DLD1 (cell line): ENCODE measurements around the gene LPP.

Source experiments
- in situ Hi-C: cut with HindIII; loops from 2 replicates; pipeline ENCODE4 v1.10.0; 2017; ENCODE audit warnings: low sequenced_read_pairs

LPP gene

DNA sequence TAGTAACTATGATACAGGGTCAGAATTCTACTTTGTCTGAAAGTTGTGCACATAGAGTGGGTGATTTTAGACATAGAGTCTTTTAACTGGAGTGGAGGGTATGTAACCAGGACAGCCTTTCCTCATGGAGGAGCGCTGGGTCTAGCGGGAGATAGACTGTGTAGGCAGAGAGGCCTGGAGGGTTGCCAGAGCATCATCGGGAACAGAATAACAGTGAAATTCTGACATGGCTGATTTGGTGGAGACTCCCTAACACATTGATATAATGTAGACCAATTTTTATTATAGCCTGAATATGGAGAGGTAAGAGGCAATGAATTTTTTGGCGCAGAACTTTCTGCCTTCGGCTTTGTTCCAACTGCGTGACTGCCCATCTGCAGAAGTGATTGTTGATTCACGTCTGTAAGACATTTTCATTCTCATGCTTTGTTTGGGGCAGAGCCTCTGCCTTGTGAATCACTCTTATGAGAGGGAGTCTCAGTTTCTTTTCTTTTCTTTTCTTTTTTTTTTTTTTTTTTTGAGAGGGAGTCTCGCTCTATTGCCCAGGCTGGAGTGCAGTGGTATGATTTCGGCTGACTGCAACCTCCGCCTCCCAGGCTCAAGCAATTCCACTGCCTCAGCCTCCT lies 16.0 kb downstream of the LPP start:
- in situ Hi-C loops = no loop called here

DNA sequence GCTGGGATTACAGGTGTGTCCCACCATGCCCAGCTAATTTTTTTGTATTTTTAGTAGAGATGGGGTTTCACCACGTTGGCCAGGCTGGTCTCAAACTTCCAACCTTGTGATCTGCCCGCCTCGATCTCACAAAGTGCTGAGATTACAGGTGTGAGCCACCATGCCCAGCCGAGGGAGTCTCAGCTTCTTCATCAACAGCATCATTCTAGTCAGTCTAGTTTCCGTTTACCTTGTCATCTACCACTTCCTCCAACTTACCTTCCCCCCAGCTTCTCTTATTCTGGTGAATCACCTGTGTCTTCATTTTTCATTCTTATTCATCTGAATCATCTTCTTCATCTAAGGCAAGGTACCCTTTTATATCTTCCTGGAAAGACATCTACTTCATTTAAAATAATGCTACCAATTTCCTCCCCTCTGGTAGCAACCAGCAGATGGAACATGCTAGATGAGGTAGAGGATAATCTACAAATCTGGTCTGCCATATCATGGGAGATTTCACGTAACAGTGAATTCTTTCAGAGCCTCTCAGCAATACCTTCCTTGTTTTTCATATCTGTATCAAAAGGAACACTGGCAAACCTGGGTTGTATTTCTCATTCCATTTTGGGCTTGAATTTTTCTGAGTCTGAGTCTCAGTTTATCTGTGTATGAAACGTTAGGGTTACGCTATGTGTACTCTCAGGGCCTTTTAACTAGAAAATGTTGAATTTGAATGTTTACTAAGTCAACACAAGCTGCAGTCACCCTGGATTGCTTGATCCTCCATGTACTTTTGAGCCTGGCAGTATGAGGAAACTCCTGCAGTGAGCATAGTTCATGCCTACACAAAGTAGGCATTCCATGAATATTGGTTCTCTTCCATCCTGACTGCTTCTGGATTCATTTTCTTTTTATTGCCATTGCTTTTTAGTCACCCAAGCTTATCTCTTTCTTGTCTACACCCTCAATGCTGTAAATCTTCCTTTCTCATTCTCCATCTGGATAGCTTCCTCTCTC lies 16.8 kb downstream of the LPP start:
- in situ Hi-C loops = no loop called here

DNA sequence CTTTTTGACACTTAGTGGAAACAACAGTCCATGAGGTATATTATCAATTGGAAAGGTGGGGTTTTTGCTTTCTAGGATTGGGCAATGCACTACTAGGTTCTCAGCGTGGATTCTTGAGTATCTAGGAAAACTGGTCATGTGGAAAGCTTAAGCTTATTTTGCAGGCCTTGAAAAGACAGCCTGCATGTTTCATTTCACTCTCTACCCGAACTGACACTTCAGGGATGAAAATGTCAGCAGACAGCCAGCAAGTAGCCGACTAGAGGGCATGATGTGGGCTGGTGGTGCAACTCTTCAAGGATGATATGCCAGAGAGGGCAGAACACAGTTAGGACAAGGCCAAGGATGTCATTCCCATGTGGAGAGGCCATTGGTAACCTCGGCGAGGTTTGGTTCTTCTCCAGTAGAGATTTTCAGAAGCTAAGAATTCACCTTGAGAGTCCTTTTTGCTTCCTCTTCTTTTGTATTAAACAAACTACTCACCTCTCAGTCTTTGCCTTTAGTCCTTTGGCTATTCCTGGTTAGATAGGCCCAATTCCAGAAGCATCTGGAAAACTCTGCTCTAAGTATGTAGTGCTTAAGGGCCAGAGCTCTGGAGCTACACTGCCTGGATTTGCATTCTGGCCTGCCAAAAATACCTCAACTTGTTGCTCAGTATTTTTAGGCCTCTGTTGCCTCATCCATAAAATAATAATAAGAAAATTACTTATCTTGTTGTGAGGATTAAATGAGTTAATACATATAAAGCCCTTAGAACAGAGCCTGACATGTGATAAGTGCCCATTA lies 17.9 kb downstream of the LPP start:
- in situ Hi-C loops = no loop called here

DNA sequence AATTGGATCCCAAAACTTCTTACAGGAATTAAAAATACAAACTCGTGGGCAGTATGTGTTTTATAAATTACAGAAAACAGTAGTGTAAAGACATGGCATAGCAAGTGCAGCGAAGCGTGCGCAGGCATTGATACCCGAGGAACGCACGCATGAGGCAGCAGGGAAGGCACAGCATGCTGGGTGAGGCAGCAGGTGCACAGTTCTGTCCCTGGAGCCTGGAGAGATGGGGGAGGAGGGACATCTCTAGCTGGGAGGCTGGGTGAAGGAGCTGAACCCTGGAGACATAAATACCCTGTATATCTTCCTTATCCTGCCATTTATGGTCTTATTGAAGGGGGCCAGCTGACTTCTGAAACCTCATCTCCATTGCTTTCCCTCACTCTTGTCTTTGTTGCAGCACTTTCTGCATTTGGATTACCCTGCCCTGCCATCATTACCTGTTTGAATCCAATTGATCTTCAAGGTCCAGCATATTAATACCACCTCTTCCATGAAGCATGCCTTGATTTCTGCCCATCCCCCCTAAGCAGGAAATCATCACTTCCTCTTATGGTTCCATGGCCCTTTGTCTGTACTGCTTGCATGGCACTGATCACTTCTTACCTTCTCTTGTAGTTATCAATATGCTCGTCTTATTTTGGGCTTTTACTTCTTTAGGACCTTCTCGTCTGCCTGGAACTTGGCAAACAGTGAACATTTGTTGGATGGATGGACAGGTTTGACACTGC lies 20.5 kb downstream of the LPP start:
- in situ Hi-C loops = no loop called here

DNA sequence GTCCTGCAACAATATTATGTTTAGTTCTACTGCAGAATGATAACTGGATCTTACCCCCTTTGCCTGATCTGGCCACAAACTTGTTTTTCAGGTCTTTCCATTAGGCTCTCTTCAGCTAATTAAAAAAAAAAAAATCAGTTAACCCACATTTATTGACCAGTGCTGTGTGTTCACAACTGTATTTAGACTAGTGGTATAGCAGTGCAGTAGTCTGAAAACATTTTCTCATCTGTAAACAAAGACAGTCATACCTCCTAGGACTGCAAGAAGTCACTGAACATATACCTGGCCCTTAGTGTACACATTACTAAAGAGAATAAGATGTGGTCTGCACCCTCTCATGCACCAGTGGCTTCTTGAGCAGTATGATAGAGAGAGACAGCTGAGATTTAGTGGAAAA lies 22.5 kb downstream of the LPP start:
- in situ Hi-C loops = no loop called here

DNA sequence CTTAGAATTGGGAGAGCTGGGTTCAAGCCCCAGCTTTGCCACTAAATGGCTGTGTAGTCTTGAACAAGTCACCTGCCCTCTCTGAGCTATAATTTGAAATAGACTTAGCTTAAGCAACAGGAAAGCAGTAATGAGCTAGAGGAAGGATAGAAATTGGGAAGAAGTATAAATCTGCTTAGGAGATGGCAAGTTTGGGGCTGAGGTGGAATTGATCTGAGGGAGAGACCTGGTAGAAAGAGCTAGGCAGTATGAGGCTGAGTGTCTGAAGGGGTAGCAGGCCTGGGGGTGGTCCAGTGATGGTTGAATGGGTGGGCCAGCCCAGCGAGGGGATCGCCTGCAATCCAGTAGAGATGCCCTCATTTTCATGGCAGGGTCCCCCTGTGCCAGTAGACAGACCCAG lies 22.9 kb downstream of the LPP start:
- in situ Hi-C loops = no loop called here

DNA sequence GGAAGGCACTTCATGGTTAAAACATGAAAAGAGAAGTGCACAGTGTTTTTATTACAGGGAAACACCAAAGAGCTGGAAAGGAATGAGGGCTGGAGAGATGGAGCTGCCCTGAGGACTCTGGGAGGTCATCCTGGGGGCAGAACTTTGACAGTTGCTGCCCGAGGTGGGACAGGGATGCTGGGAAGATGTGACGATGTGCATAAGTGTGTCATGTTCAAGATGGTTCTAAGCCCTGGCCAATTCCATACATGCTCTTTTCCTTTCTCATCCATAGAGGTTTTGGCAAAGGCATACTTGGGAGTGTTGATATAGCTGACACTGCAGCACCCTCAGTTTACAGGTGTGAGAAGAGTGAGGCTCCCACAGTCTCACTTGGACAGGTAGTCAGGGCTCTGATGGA lies 23.8 kb downstream of the LPP start:
- in situ Hi-C loops = no loop called here

DNA sequence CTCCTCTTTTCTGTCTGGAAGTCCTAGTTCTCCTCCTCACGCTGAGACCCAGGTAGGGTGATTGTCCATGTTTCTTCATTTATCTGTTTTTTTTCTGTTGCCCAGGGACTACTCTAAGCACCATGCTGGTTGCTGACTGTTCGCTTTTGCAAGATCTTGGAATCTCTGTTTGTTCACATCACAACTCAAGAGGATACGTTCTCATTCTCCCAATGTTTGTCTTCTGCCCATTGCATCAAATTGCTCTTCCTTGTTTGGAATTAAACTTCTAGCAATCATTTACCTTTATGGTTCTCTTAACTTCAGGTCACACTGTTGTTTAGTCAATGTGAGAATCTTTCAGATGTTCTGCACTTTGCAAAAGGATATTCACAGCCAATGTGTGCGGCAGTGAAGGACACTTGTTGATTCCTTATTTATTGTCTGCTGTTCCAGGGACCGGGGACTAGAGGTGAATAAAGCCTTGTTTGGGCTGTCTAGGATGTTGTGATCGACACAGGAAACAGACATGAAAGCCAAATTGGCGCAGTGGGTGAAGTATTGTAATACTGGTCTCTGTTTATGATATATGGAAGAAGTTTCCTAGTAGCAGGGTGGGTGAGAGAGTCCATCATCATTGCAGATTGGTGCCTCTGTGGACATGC lies 24.5 kb downstream of the LPP start:
- in situ Hi-C loops = no loop called here

DNA sequence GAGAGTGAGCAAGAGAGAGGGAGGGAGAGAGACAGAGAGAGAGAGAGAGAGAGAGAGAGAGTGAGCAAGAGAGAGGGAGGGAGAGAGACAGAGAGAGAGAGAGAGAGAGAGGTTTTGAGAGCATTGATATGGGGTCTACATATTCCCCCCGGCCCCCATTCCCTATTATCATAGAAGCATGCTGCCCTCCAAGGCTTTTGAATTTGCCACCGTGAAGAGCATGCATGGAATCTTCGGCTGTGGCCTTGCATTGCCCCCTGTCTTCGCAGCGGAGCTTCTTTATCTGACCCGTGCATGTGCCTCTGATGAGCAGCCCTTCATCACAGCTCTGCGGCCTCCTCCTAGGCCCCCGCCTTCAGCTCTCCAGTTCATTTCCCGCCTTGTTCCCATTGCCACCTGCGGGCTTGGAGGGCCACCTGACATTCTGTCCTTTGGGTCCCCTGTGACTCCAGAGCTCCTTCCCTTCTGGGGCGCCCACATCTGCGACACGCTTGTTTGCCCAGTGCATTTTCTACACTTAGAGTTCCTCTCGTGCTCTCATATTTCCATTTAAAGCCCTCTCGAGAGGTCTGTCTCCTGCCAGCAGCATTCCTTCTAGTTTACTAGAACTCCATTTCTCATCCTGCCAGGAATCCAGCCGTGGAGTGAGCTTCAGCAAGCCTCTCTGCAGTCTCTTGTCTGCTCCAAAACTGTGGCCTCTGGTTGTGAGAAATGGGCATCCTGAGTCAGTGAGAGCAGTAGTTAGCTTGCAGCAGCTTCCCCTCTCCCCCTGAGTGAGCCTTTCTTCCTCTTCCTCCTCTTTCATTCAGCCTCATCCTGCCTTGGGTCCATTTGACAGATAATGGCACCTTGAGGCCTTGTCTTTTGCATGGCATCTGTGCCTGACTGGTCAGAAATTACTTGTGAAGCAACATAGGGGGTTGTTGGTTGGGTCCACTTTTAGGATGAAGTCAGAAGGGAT lies 25.3 kb downstream of the LPP start:
- in situ Hi-C loops = no loop called here

DNA sequence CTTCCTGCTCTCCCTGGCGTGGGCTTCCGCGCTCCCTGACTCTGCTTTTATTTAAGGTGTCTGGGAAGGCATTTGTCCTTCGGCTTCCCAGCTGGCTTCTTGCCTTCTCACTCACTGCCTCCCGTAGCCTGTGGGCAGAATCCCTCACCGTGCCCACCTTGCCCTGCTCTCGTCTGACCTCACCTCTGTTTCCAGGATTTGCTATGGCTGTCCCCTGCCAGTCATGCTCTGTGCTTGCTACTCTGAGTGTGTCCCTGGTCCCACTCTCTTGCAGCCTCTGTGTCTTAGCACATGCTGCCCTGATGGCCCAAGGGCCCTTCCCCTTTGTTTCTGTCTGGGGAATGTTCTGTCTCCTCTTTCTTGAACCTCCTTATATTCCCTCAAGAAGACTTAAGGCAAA lies 26.2 kb downstream of the LPP start:
- in situ Hi-C loops = no loop called here

DNA sequence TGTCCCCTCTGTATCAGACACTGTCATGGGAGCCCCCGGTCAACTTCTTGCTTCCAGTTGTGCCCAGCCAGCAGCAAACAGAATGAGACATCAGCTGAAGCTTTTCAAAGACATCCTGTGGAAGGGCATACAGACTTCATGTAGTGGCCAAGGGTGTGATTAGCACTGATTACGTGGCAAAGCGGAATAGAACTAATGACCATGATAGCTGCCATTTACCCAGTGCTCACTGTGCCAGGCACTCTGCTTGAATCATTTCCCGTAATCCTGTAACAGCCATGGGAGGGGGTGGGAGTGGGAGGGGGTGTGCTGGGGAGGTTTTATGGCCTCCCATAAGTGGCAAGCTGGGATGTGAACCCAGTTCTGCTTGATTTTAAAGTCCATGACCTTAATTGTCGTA lies 29.5 kb downstream of the LPP start:
- in situ Hi-C loops = no loop called here

DNA sequence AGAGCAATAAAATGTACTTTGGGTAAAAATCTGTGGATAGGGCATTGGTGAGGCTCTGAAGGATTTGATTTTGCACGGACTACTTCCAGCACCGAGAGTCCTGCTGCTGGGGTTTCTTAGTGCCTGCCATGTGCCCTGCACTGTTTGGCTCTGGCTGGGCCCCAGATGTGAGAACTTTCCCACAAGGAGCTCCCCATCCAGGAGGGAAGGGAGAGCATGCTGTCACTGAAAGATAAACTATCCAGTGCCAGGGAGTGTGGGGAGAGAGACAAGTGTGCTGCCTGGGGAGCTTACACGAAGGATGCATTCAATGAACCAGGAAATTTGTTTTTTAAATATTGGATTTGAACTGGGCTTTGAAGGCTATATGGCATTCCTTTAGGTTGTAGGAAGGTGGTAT lies 30.2 kb downstream of the LPP start:
- in situ Hi-C loops = no loop called here

DNA sequence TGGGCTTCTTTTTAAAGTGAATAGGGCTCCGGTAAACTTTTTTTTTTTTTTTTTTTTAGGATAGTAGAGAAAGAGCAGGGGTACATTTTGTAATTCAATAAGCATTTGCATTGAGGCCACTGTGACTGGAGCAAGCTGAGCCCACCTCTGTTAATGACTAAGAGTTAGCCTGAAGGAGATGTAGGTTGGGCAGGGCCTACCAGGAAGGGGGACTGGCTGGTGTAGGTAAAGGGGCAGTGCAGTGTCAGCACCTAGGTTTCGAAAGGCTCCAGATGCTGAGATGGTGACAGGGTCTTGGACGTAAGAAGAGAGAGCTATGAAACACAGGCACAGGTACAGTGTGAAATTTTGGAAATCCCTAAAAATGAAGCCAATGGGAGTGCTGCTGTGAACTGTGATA lies 30.7 kb downstream of the LPP start:
- in situ Hi-C loops = no loop called here

DNA sequence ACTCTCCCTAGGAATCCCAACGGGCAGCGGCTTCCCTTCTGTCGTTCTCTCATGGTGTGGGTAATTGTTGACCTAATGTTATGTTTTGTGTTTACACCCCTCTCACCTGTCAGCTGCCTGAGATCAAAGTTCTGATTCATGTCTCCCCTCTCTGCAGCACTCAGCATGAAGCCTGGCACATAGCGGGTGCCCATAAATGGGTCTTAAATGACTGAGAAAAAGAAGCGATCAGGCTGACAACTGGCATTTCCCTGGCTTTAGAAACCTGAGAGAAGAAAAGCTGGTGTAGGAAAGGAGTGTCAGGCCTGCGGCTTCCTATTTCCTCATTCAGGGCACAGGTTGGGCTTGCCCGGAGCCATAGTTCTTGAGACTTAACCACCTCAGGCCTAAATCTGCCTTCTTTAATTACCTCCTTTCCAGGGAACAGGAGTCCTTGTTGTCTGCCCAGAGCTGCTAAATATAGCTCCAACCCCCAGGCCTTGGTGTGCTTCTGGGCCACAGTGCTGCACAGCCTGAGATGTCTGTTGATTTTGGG lies 31.8 kb downstream of the LPP start:
- in situ Hi-C loops = no loop called here

DNA sequence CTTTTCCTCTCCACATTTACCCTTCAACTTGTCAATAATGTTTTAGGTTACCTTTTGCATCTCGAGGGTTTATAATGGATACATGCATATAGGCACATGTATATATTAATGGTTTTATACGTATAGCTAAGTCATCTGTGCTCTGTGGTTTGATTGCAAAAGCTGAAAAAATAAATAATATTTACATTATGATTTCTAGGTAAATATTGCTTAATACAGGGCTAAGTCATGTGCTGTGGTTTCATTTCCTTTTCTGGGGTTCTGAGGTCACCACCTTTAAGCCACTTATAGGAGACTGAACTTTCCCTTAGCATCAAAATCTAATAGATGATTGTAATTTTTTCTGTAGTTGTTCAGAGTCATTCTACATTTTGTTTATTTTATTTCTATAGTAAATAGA lies 33.1 kb downstream of the LPP start:
- in situ Hi-C loops = no loop called here

DNA sequence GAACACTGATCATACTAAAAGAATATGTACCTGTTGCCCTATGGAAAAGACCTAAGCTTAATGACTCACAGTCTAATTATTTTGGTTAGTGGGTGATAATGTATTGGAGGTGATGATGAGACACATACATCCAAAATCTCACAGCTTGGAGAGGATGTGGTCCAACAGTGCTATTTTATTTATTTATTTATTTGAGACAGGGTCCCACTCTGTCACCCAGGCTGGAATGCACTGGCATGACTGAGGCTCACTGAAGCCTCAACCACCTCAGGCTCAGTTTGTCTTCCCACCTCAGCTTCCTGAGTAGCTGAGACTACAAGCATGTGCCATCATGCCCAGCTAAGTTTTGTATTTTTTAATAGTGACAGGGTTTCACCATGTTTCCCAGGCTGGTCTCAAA lies 35.0 kb downstream of the LPP start:
- in situ Hi-C loops = no loop called here

DNA sequence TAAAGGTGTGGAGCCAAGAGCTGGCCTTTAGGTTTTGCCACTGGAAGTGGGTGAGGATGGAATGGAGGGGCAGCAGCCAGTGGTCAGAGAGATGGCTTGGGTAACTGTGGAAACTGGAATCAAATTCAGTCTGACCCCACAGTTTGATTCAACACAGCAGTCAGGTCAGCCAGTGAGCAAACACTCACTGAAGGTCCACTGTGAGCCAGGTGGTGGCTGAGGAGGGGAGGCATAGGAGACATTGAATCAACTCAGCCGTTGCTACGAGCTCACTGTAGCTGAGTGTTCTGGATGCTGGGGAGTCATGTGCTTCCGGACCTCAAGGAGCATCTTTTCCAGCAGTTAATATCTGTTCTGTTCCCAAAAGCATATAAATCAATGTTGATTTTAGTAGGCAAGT lies 37.5 kb downstream of the LPP start:
- in situ Hi-C loops = no loop called here

DNA sequence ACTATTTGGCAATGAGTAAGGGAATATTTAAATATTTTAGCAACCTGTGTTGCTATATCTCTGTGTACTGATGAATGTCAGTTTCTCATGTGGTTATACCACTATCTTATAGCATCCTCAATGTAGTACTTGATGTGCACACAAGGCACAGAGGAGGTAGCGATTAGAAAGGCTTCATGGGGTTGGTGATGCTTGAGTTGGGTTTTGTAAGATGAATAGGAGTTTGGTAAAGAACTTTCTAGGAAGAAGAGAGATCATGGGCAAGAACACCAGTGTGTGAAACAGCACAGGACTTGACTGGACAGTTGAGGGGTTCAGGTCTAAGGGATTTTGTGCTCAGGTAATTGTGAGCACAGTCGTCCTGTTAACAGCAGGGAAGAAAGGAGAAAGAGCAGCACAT lies 38.1 kb downstream of the LPP start:
- in situ Hi-C loops = no loop called here

DNA sequence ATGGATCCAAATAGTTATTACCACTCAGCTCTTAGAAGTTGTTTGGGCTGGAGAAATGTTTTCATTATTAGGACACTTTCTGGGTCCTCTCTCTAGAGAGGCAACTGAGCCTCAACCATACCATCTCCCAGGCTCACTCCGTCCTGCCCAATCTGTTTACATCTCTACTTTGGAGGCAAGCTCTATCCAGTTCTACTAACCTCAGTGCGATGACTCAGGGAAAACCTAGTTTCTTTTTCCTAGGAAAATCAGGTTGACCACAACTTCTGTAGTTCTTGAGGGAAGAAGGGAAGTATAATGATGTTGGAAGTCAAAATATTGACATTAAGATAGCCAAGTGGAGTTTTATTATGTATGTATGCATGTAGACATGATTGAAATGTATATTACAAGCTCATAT lies 40.4 kb downstream of the LPP start:
- in situ Hi-C loops = no loop called here
